Fibroblast of skin of abdomen (primary cell): ENCODE results near the gene TTC7B. TPM values are rescaled to one million over a fixed set of nuclear protein-coding genes. Genes with fewer than 3 reads are reported as not detected.
A peak's percentile ranks its signal among the peaks of the same experiment; 100 is the strongest.
"Not testable (repeated sequence)": the region's sequence is repeated elsewhere in the genome, so short reads cannot be mapped to it uniquely, and the experiment has no call there.

Experiments
- DNase-seq: peaks from one replicate; pipeline ENCODE4 v3.0.0-alpha.2; 2013
- polyA plus RNA-seq, 2 experiments: library from polyadenylated mRNA; unstranded; fragments of 120-200 nt; gene quantifications; one replicate each; pipeline ENCODE4 v1.2.1, GENCODE V29; 2013; ENCODE audit not compliant: insufficient read length in 2 of 2

Gene TTC7B
- 44.7 TPM for polyA plus RNA-seq (2013, experiment 1 of 2; ENCODE audit: insufficient read length)
- polyA plus RNA-seq (2013, experiment 2 of 2; ENCODE audit: insufficient read length) = 46.4 TPM

- peak; percentile 44 for DNase-seq
Measured at GRCh38 chr14:90815822-90816662, at the start of gene TTC7B. TTC7B (minus strand) TSS chr14:90816430; CDS start chr14:90816295, 135 bp downstream.

DNA sequence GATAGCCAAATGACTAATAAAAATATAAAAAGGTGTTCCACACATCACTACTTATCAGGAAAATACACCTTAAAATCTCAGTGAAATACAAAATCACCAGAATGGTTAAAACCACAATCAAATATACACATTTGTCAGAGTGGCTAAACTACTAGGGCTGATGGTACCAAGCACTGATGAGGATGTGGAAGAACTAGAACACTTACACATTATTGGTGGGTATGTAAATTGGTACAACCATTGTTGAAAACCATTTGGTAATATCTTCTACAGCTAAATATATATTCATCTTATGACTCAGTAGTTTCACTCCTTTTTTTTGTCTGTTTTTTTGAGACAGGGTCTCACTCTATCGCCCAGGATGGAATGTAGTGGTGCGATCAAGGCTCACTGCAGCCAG is 48.5 kb upstream of the TTC7B start:
- no peak for DNase-seq

DNA sequence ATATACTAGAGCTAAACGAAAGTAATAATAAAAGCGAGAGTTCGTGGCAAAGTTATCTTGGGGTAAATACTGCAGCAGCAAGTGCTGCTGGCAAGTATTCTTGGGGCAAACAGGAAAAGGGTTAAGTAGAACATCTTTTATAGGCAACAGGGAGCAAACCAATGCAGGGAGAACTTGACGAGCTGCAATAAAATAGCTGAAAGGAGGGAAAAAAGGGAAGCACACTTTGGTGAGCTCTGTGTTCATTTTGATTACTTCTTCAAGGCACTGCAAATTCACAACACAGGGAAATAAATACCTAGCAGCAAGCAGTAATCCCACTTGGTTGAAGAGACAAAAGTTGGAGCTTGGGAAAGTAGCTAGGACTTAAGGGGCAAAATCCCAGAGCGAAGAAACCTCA is 42.3 kb upstream of the TTC7B start:
- no peak for DNase-seq

- DNase-seq = no peak
Measured at GRCh38 chr14:90857866-90858265, 41.6 kb upstream of the TTC7B start.

DNA sequence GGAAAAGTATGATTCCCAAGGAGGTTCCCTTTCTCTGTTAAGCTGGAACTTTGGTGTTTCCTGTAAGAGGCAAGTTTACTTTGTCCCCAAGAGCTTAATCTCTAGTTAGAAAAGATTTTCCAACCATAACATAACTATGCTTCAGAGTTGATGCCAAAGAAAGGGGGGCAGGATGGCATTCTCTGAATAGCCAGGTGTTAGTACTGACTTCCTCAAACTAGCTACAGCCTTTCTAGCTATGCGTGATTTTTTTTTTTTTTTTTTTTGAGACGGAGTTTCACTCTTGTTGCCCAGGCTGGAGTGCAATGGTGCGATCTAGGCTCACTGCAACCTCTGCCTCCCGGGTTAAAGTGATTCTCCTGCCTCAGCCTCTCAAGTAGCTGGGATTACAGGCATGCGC is 39.9 kb upstream of the TTC7B start:
- not testable (repeated sequence) for DNase-seq

GRCh38 chr14:90853116-90853515 is 36.9 kb upstream of the TTC7B start:
- DNase-seq = no peak

- DNase-seq = no peak
Measured at GRCh38 chr14:90851327-90852036, 35.3 kb upstream of the TTC7B start.

GRCh38 chr14:90850487-90850886 is 34.3 kb upstream of the TTC7B start:
- peak; percentile 57 for DNase-seq

GRCh38 chr14:90849787-90850444 is 33.7 kb upstream of the TTC7B start:
- no peak for DNase-seq

DNA sequence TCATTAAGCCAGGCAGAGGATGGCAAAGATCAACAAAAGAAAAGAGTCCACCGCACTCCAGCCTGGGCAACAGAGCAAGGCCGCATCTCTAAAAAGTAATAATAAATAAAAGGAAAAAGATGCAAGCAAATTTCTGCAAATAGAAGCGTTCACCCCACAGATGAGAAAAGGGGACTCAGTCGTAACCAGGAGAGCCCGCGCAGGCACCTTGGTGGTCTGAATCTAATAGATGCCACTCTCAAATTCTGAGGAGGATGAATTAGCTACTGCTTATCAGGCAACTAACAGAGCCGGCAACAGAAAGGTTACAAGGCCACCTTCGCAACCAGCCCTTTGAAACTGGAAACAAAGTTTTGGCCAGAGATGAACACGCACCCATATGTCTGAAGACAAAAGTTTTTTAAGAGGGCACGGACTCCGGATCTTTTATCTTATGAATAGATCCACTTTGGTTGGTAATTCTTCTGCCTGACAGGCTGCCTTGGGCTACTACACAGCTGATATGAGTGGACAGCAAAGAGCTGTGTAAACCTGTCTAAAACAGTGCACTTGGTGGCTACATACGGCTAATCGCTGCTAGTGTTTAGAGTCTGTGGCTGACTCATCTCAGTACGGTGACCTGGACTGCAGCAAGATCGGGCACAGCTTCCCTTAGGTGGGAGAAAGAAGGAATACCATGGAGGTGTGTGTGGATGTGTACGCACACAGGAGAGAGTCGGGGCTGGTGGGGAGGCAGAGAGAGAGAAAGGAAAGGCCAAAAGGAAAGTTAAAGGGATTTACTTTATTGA is 32.9 kb upstream of the TTC7B start:
- DNase-seq = no peak

DNA sequence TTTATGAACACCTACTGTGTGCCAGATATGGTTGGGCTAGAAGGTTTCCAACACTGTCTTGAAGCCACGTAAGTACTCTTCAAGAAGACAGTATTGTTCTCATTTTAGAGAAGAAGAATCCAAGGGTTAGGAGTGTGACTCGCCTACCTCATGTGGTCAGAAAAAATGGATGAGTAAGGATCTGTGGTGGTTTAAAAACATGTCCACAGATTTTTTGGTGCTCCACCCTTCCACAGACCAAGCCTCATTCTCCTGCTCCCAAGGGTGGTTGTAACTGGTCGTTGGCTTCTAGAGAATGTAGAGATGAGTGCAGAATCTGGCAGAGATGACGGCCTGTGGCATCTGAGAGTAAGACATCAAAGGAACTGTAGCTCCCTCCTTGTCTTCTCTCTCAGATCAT is 30.3 kb upstream of the TTC7B start:
- DNase-seq = peak; percentile 75

- DNase-seq = no peak
Measured at GRCh38 chr14:90844321-90844720, 28.1 kb upstream of the TTC7B start.

DNA sequence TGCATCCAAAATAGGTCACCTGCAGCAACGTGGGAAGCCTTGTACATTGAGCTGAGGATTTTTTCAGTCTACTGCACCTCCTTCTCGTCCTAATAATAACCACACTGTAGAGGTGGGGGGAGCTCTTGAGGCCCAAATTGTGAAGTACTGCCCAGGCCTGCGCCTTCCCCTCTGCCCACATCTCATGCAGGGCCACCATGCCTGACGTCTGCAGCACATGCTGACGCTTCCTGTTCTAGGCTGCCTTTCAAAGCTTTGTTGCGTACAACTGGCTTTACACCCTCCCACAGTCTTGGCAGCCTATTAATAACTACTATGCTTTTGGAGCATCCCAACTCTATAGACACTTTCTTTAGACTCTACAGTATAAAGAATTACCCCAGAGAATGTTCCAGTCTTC is 26.5 kb upstream of the TTC7B start:
- DNase-seq = no peak

- DNase-seq = not testable (repeated sequence)
Measured at GRCh38 chr14:90840667-90841066, 24.4 kb upstream of the TTC7B start.

GRCh38 chr14:90839889-90840266 is 23.6 kb upstream of the TTC7B start:
- DNase-seq = no peak

GRCh38 chr14:90839024-90839888 is 23.0 kb upstream of the TTC7B start:
- DNase-seq = no peak

DNA sequence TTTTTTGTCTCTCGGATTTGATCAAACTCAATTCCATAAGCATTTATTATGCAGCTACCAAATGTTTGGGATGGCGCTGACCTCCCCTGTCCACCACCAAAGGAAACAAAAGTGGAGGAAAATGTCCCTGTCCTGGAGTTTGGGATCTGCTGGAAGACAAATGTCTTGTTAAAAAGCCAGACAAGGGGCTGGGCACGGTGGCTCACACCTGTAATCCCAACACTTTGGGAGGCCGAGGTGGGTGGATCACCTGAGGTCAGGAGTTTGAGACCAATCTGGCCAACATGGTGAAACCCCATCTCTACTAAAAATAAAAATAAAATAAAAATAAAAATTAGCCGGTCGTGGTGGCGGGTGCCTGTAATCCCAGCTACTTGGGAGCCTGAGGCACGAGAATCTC is 22.3 kb upstream of the TTC7B start:
- DNase-seq = not testable (repeated sequence)

DNA sequence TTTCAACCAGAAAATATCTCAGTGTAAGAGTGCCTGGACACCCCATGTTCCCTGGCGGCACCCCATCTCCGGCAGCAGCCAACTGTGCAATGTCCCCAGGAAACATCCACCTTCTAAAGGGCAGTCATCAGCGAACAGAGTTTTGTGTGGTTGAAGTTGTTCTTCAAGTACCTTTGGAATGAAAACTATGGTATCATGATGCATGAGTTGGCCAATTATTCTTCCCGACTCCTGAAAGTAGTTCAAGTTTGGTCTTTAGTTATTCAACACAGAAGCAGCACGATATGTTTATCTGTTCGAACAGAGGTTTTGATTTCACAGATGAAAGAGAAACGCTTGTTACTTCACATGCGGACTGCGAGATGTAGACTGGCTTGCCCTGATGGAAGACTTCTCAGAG is 21.1 kb upstream of the TTC7B start:
- DNase-seq = no peak

GRCh38 chr14:90836692-90837063 is 20.4 kb upstream of the TTC7B start:
- DNase-seq = no peak

- no peak for DNase-seq
Measured at GRCh38 chr14:90831821-90832220, 15.6 kb upstream of the TTC7B start.

DNA sequence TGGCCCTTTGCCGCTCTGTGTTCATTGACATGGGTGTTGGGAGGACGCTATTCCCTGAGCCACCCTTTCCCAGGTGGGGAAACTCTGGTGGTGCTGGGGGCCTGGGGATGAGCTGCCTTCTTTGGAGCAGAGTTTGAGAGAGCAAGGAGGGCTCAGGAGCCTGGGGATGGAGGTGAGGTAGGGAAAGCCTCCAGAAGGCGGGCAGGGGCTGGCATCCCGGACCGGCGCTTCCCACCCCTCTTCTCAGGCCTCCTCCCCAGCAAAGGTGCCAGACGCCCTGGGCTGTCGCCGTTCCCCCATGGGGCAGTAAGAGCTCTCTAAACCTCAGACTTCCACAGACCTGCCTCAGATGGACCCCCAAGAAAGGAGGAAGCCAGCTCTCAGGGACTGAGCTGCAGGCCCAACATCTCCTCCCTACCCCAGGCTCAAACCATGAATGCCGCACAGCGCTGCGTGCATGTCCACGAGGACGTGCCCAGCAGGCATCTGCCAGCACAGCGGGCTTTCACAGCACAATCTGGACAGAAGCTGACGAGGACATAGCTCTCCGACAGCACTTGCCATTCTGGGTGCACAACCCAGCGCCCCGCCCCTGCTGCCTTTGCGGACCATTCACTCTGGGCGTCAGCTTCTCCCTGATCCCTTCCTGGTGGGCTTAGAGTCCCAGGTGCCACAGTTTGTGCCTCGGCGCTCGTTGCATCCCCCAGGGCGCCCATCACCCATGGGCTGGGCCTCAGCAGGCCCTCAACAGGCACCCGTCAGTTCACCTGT is 14.9 kb upstream of the TTC7B start:
- DNase-seq = no peak
